22Rv1 (cell line): ENCODE measurements around the gene SUPT3H.
"Not testable (repeated sequence)": the region's sequence is repeated elsewhere in the genome, so short reads cannot be mapped to it uniquely, and the experiment has no call there.

Experiments
- H3K27ac ChIP-seq: fragments of 450-650 bp; 2 replicates; pipeline ENCODE4 v1.5.1; 2017
- CTCF ChIP-seq: fragments of 450-650 bp; IDR thresholded peaks from 2 replicates; pipeline ENCODE4 v1.5.1; 2017; ENCODE audit warnings: mild to moderate bottlenecking
- ZFX ChIP-seq: fragments of 450-650 bp; IDR thresholded peaks from 2 replicates; pipeline ENCODE4 v1.6.1; 2017; ENCODE audit warnings: antibody characterized with exemption, borderline replicate concordance

Gene SUPT3H

GRCh38 chr6:45196121-45196520, 181.6 kb downstream of the SUPT3H start:
- H3K27ac ChIP-seq: no peak overlapping the region
- TF ChIP-seq ZFX (no peak), CTCF (no peak)

GRCh38 chr6:45195137-45195536, 182.6 kb downstream of the SUPT3H start:
- TF ChIP-seq CTCF: no peak
- TF ChIP-seq ZFX: no peak
- no peak overlapping the region for H3K27ac ChIP-seq

GRCh38 chr6:45192556-45192955, 185.2 kb downstream of the SUPT3H start:
- no peak overlapping the region for H3K27ac ChIP-seq
- TF ChIP-seq ZFX (no peak), CTCF (no peak)

GRCh38 chr6:45191414-45191813, 186.3 kb downstream of the SUPT3H start:
- TF ChIP-seq CTCF: no peak
- H3K27ac ChIP-seq: no peak overlapping the region

- no peak overlapping the region for H3K27ac ChIP-seq
- TF ChIP-seq CTCF (no peak), ZFX (no peak)
Observed at GRCh38 chr6:45187836-45188235, 189.9 kb downstream of the SUPT3H start.

GRCh38 chr6:45185403-45186251, 192.1 kb downstream of the SUPT3H start:
- no peak overlapping the region for H3K27ac ChIP-seq
- TF ChIP-seq ZFX: no peak
- TF ChIP-seq CTCF: no peak

- no peak overlapping the region for H3K27ac ChIP-seq
- TF ChIP-seq ZFX: no peak
Observed at GRCh38 chr6:45184937-45185336, 192.8 kb downstream of the SUPT3H start.

GRCh38 chr6:45184040-45184439, 193.7 kb downstream of the SUPT3H start:
- TF ChIP-seq CTCF (no peak), ZFX (no peak)
- no peak overlapping the region for H3K27ac ChIP-seq

- not testable (repeated sequence) for H3K27ac ChIP-seq
Observed at GRCh38 chr6:45176373-45176772, 201.4 kb downstream of the SUPT3H start.
